ENCODE results near the gene TRIM44.
A peak's percentile ranks its signal among the peaks of the same experiment; 100 is the strongest.

TRIM44 gene

GRCh38 chr11:35662649-35663407, at the start of gene TRIM44:
Gene TRIM44, plus strand, starts transcription at chr11:35662775. Its CDS starts 337 bp downstream, at chr11:35663112.
- Histone ChIP-seq H3K4me3 (ENCODE audit: low read length) (peak within 1 kb of the TSS; percentile 89), H3K27ac (ENCODE audit: low read depth, low read length) (no peak within 1 kb of the TSS), H3K36me3 (ENCODE audit: control insufficient read depth, low read length) (peaks cover 8% of the 10 kb centered on the region; the same call in 1 of the 2 replicates)

GRCh38 chr11:35614939-35615569, 47.5 kb upstream of the TRIM44 start:
- Histone ChIP-seq H3K4me3 (ENCODE audit: low read length) (no peak overlapping the region), H3K27ac (ENCODE audit: low read depth, low read length) (no peak overlapping the region), H3K27me3 (ENCODE audit: control insufficient read depth, low read length) (peaks cover 21% of the 10 kb centered on the region), H3K9me3 (ENCODE audit: control insufficient read depth, insufficient read depth, low read length) (no peaks in the 10 kb centered on the region), H3K4me2 (ENCODE audit: low read length) (no peak overlapping the region), H4K20me1 (ENCODE audit: control insufficient read depth, insufficient read depth, low read depth, low read length) (no peaks in the 10 kb centered on the region), H3K79me2 (ENCODE audit: control insufficient read depth, low read length) (no peaks in the 10 kb centered on the region), H3K4me1 (ENCODE audit: control insufficient read depth, low read length) (no peaks in the 10 kb centered on the region), H3F3A (ENCODE audit: control insufficient read depth, insufficient read depth) (no peaks in the 10 kb centered on the region; the same call in 1 of the 2 replicates), H3K36me3 (ENCODE audit: control insufficient read depth, low read length) (no peaks in the 10 kb centered on the region), H3K9me2 (replicated peaks; ENCODE audit: control insufficient read depth, low read length) (no peaks in the 10 kb centered on the region)
- TF ChIP-seq CTCF (IDR thresholded peaks at IDR 0.05; ENCODE audit: low read depth, low read length, poor library complexity, severe bottlenecking) = no peak
- no peak for TF ChIP-seq EZH2phosphoT487 (IDR thresholded peaks at IDR 0.05; ENCODE audit: borderline replicate concordance, low read length)

More at GRCh38 chr11:35662649-35663407, at the start of gene TRIM44:
- Histone ChIP-seq H3K9me2 (replicated peaks; ENCODE audit: control insufficient read depth, low read length) (no peaks in the 10 kb centered on the region), H3K4me2 (ENCODE audit: low read length) (peak within 1 kb of the TSS; percentile 95), H3F3A (ENCODE audit: control insufficient read depth, insufficient read depth) (no peaks in the 10 kb centered on the region), H4K20me1 (ENCODE audit: control insufficient read depth, insufficient read depth, low read depth, low read length) (no peaks in the 10 kb centered on the region), H3K4me1 (ENCODE audit: control insufficient read depth, low read length) (peaks cover 22% of the 10 kb centered on the region), H3K27me3 (ENCODE audit: control insufficient read depth, low read length) (peaks cover 14% of the 10 kb centered on the region), H3K79me2 (ENCODE audit: control insufficient read depth, low read length) (peaks cover 28% of the 10 kb centered on the region), H3K9me3 (ENCODE audit: control insufficient read depth, insufficient read depth, low read length) (peaks cover 23% of the 10 kb centered on the region)
- TF ChIP-seq CTCF (IDR thresholded peaks at IDR 0.05; ENCODE audit: low read depth, low read length, poor library complexity, severe bottlenecking) = no peak
- no peak for TF ChIP-seq EZH2phosphoT487 (IDR thresholded peaks at IDR 0.05; ENCODE audit: borderline replicate concordance, low read length)

GRCh38 chr11:35615921-35616900, 46.4 kb upstream of the TRIM44 start:
- Histone ChIP-seq H3K4me2 (ENCODE audit: low read length) (no peak overlapping the region), H3K9me2 (replicated peaks; ENCODE audit: control insufficient read depth, low read length) (no peaks in the 10 kb centered on the region), H3K9me3 (ENCODE audit: control insufficient read depth, insufficient read depth, low read length) (no peaks in the 10 kb centered on the region), H3K27ac (ENCODE audit: low read depth, low read length) (no peak overlapping the region), H4K20me1 (ENCODE audit: control insufficient read depth, insufficient read depth, low read depth, low read length) (no peaks in the 10 kb centered on the region), H3K79me2 (ENCODE audit: control insufficient read depth, low read length) (no peaks in the 10 kb centered on the region), H3F3A (ENCODE audit: control insufficient read depth, insufficient read depth) (no peaks in the 10 kb centered on the region; the same call in 1 of the 2 replicates), H3K4me3 (ENCODE audit: low read length) (no peak overlapping the region), H3K27me3 (ENCODE audit: control insufficient read depth, low read length) (peaks cover 28% of the 10 kb centered on the region), H3K4me1 (ENCODE audit: control insufficient read depth, low read length) (no peaks in the 10 kb centered on the region), H3K36me3 (ENCODE audit: control insufficient read depth, low read length) (no peaks in the 10 kb centered on the region)
- TF ChIP-seq EZH2phosphoT487 (IDR thresholded peaks at IDR 0.05; ENCODE audit: borderline replicate concordance, low read length) (no peak), CTCF (IDR thresholded peaks at IDR 0.05; ENCODE audit: low read depth, low read length, poor library complexity, severe bottlenecking) (peak; percentile 80)
